Fibroblast of villous mesenchyme (primary cell): ENCODE results near the gene ECT2L. TPM values are rescaled to one million over a fixed set of nuclear protein-coding genes. Genes with fewer than 3 reads are reported as not detected.

Experiments
- DNase-seq: peaks from one replicate; pipeline ENCODE4 v3.0.0-alpha.2; 2010; ENCODE audit warnings: low read depth
- H3K4me3 ChIP-seq: 2 replicates; pipeline ENCODE4 v1.5.1; 2011; ENCODE audit warnings: low read depth, mild to moderate bottlenecking, low read length
- CTCF ChIP-seq: IDR thresholded peaks from 2 replicates; pipeline ENCODE4 v1.5.1; 2012; ENCODE audit warnings: low read depth, mild to moderate bottlenecking, low read length; ENCODE audit not compliant: insufficient read depth
- total RNA-seq: library from RNA; depleted of rRNA; stranded (reverse); fragments of >200 nt; gene quantifications from 2 replicates; pipeline ENCODE4 v1.2.3, GENCODE V29; 2012

Gene ECT2L
- not detected in 2 replicates for total RNA-seq

GRCh38 chr6:138795809-138796603, at the start of gene ECT2L:
Gene ECT2L (plus strand): TSS chr6:138796087. CDS start chr6:138813275, 17,188 bp downstream.
- peak; percentile 54 for DNase-seq

GRCh38 chr6:138752017-138752416, 43.9 kb upstream of the ECT2L start:
- peak; percentile 33 for TF ChIP-seq CTCF
- no peak overlapping the region for H3K4me3 ChIP-seq
- no peak for DNase-seq

More at GRCh38 chr6:138795809-138796603, at the start of gene ECT2L:
- no peak for TF ChIP-seq CTCF
- peak within 1 kb of the TSS; percentile 48 for H3K4me3 ChIP-seq

GRCh38 chr6:138757136-138757535, 38.8 kb upstream of the ECT2L start:
- no peak for TF ChIP-seq CTCF
- H3K4me3 ChIP-seq = no peak overlapping the region
- peak; percentile 45 for DNase-seq

GRCh38 chr6:138765896-138766655, 29.8 kb upstream of the ECT2L start:
- H3K4me3 ChIP-seq = no peak overlapping the region
- peak; percentile 59 for DNase-seq
- peak; percentile 55 for TF ChIP-seq CTCF

GRCh38 chr6:138769102-138769676, 26.7 kb upstream of the ECT2L start:
- DNase-seq = peak; percentile 18
- no peak overlapping the region for H3K4me3 ChIP-seq
- no peak for TF ChIP-seq CTCF

- peak overlapping the region; percentile 96 for H3K4me3 ChIP-seq
- no peak for DNase-seq
- TF ChIP-seq CTCF = no peak
Measured at GRCh38 chr6:138772596-138773176, 23.2 kb upstream of the ECT2L start.
